Left lung (tissue), 10 donors: ENCODE results near the gene SEMA6D. TPM values are rescaled to one million over a fixed set of nuclear protein-coding genes. Genes with fewer than 3 reads are reported as not detected.

Experiments
- ATAC-seq: fragments of 200-7000 bp; cut with Tn5 transposase; one replicate; pipeline ENCODE4 v1.9.1; 2020; ENCODE audit warnings: moderate library complexity
- DNase-seq, 4 donors: peaks; one replicate each; pipeline ENCODE4 v3.0.0-alpha.2; 2013 to 2020
- H3K27ac ChIP-seq, 2 donors: fragments of 200-600 bp; sonication (generic) in 1 of 2; one replicate each; pipeline versions ENCODE4 v1.5.0 to v1.8.0; 2020 to 2021
- H3K27me3 ChIP-seq, 2 donors: fragments of 200-600 bp; sonication (generic) in 1 of 2; one replicate each; pipeline versions ENCODE4 v1.5.0 to v1.8.0; 2020 to 2021
- H3K36me3 ChIP-seq, 2 donors: fragments of 200-600 bp; sonication (generic) in 1 of 2; one replicate each; pipeline versions ENCODE4 v1.5.0 to v1.8.0; 2020 to 2021
- H3K4me1 ChIP-seq, 2 donors: fragments of 200-600 bp; one replicate each; pipeline ENCODE4 v1.8.0; 2021
- H3K4me3 ChIP-seq, 2 donors: fragments of 200-600 bp; sonication (generic) in 1 of 2; one replicate each; pipeline versions ENCODE4 v1.5.0 to v1.8.0; 2020 to 2021; ENCODE audit warnings: mild to moderate bottlenecking in 1 of 2
- H3K9me3 ChIP-seq, 2 donors: fragments of 200-600 bp; sonication (generic) in 1 of 2; one replicate each; pipeline versions ENCODE4 v1.5.0 to v1.8.0; 2020 to 2021
- intact Hi-C, 2 donors: fragments of 100-400 bp; cut with DNase I; formaldehyde crosslinking; loops; one replicate each; pipeline versions ENCODE4 v1.11.2 to v1.14.2; 2022
- polyA plus RNA-seq, 6 donors: library from polyadenylated mRNA; unstranded; fragments of 120-200 nt; gene quantifications; one replicate each; pipeline ENCODE4 v1.2.1, GENCODE V29; 2013; ENCODE audit not compliant: insufficient read length in 6 of 6
- total RNA-seq, 2 donors: library from RNA; stranded (reverse); fragmentation: NEBNext Ultra II Directional; extraction: Animal tissue kit (Norgen Biotek cat#: 25700); gene quantifications; one replicate each; pipeline ENCODE4 v1.2.1, GENCODE V29; 2021
- TF ChIP-seq, protein P1 (sequence below), 2 donors: fragments of 200-600 bp; sonication (generic) in 1 of 2; IDR thresholded peaks; one replicate each; pipeline versions ENCODE4 v1.5.0 to v1.8.0; 2021; ENCODE audit warnings: antibody characterized with exemption in 2 of 2
- donor health status: DM: no; HTN: yes; CAD: no.
- donor health status: DM: no; HTN: no; CAD: no.

Gene SEMA6D
- total and polyA plus RNA-seq, 8 donors, result 5.9 to 48.2 (median 39.6) TPM

DNA sequence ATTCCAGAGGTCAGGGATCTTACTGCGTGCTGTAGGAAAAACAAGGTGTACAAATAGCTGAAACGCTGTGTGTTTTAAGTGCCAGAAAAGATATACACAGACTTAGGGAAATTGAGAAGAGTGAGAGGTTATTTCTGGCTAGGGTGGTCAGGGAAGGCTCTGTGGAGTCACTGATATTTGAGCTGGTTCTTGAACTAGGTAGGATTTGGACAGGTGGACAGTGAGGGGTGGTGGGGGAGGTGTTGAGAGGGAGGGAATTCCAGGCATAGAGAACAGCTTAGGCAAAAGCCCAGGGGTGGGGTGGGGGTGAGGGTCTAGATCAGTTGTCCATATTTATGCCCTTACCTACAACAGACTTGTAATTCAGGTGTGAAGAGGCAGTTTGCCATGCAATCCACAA is 7.0 kb downstream of the SEMA6D start:
- Histone ChIP-seq H3K4me1 (peaks cover 0 to 3% of the 10 kb centered on the region in 2 donors), H3K9me3 (no peaks in the 10 kb centered on the region), H3K27me3 (peaks cover 0 to 20% of the 10 kb centered on the region in 2 donors), H3K4me3 (no peak overlapping the region), H3K27ac (no peak overlapping the region), H3K36me3 (no peaks in the 10 kb centered on the region)
- DNase-seq (no peak), ATAC-seq (no peak)
- intact Hi-C loops, result no loop called here
- TF ChIP-seq, protein P1, sequence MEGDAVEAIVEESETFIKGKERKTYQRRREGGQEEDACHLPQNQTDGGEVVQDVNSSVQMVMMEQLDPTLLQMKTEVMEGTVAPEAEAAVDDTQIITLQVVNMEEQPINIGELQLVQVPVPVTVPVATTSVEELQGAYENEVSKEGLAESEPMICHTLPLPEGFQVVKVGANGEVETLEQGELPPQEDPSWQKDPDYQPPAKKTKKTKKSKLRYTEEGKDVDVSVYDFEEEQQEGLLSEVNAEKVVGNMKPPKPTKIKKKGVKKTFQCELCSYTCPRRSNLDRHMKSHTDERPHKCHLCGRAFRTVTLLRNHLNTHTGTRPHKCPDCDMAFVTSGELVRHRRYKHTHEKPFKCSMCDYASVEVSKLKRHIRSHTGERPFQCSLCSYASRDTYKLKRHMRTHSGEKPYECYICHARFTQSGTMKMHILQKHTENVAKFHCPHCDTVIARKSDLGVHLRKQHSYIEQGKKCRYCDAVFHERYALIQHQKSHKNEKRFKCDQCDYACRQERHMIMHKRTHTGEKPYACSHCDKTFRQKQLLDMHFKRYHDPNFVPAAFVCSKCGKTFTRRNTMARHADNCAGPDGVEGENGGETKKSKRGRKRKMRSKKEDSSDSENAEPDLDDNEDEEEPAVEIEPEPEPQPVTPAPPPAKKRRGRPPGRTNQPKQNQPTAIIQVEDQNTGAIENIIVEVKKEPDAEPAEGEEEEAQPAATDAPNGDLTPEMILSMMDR (IDR thresholded peaks at IDR 0.05), result no peak

DNA sequence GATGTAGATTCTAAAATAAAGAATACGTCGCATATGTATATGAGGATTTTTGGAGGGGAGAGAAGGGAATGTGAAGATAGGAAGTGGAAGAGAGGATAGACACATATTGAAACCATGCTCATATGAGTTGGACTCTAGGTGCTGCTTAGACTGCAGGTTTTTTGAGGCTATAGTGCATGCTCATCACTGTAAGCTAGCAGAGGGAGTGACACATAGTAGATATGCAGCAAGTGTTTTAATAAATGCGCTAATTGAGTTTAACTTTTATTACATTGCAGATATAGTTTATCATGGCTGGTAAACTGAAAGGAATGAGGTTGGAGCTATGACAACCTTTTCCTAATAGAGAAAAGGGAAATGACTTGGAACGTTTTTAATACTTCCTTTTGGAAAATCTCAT is 7.7 kb downstream of the SEMA6D start:
- Histone ChIP-seq H3K27ac (no peak overlapping the region), H3K36me3 (no peaks in the 10 kb centered on the region), H3K27me3 (peaks cover 0 to 13% of the 10 kb centered on the region in 2 donors), H3K9me3 (no peaks in the 10 kb centered on the region), H3K4me3 (no peak overlapping the region), H3K4me1 (no peaks in the 10 kb centered on the region)
- intact Hi-C loops, result no loop called here
- DNase-seq (no peak), ATAC-seq (no peak)
- TF ChIP-seq, protein P1 (IDR thresholded peaks at IDR 0.05), result no peak

DNA sequence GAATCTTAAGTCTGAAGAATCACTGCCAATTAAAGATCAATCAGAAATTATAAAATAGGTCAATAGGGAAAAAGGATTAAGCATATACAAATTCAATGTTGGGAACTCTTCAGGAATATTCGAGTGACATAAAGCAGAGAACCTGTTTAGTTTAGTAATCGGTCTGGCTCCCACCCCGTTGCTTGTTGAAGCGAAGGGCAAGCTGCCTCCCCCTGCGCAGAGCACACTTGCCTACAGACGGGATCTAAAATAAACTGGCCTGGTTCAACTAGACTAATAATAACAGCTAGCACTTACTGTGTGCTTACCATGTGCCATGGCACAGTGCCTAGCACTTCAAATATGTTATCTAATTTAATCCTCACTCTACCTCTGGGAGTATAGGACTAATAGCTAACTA is 8.6 kb downstream of the SEMA6D start:
- TF ChIP-seq, protein P1 (IDR thresholded peaks at IDR 0.05), result no peak
- Histone ChIP-seq H3K4me1 (no peaks in the 10 kb centered on the region), H3K9me3 (no peaks in the 10 kb centered on the region), H3K27ac (no peak overlapping the region), H3K4me3 (no peak overlapping the region), H3K36me3 (no peaks in the 10 kb centered on the region), H3K27me3 (peaks cover 0 to 4% of the 10 kb centered on the region in 2 donors)
- ATAC-seq, result peak; percentile 83
- peak in 1 of 4 donors; percentile 36 for DNase-seq
- intact Hi-C loops, result no loop called here

DNA sequence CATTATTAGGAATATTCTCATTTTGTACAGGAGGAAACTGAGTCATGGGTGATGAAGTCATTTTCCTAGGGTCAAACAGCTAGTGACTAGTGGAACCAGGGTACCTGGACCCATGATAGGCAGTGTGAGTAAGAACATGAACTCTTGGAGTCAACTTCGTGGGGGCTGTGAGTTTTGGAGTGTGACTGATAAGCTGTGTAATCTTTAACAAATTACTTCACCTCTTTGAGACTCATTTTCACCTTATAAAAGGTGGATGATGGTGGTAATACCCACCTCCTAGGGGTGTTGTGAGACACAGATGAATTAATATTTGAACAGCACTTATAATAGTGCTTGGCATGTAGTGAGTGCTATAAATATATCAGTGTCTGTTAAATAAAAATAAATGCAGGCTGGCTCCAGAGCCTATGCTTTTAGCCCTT is 9.1 kb downstream of the SEMA6D start:
- TF ChIP-seq, protein P1 (IDR thresholded peaks at IDR 0.05), result no peak
- no peak for DNase-seq
- intact Hi-C loops, result no loop called here
- H3K4me1 ChIP-seq, result no peaks in the 10 kb centered on the region
- H3K27me3 ChIP-seq, result peaks cover 0 to 1% of the 10 kb centered on the region in 2 donors
- no peaks in the 10 kb centered on the region for H3K9me3 ChIP-seq
- H3K4me3 ChIP-seq, result no peak overlapping the region
- ATAC-seq, result peak; percentile 79
- no peak overlapping the region for H3K27ac ChIP-seq
- H3K36me3 ChIP-seq, result no peaks in the 10 kb centered on the region

DNA sequence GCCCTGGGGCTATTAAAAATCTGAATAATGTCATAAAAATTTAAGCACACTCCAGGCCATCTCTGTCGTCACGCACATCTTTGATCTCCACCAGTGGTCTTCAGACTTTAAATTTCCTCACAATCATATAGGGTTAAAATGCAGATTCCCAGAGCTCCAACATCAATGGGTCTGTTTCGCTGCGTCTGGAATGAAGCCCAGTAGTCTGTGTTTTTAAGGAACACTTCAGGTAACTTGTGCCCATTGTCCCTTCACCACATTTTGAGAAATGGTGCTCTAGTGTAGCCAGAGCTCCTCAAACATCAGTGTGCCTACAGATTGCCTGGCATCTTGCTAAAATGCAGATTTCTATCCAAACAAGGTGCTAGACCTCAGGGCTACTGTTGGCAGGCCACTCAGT is 9.8 kb downstream of the SEMA6D start:
- H3K36me3 ChIP-seq, result no peaks in the 10 kb centered on the region
- no peak for DNase-seq
- TF ChIP-seq, protein P1 (IDR thresholded peaks at IDR 0.05), result no peak
- H3K4me3 ChIP-seq, result no peak overlapping the region
- no peak overlapping the region for H3K27ac ChIP-seq
- ATAC-seq, result peak; percentile 16
- intact Hi-C loops, result no loop called here
- no peaks in the 10 kb centered on the region for H3K27me3 ChIP-seq
- no peaks in the 10 kb centered on the region for H3K4me1 ChIP-seq
- no peaks in the 10 kb centered on the region for H3K9me3 ChIP-seq
